IMR-90 (cell line): Measurements from ENCODE around the gene FAF1. TPM values are rescaled to one million over a fixed set of nuclear protein-coding genes. Genes with fewer than 3 reads are reported as not detected.

ENCODE experiments used
- ATAC-seq: fragments of 200-7000 bp; cut with Tn5 transposase; 2 replicates; pipeline ENCODE4 v1.9.1; 2020; ENCODE audit warnings: low read depth, mild to moderate bottlenecking, moderate library complexity
- BruUV-seq: library from RNA; stranded (reverse); fragments of 400-500 nt; replicated peaks from 2 replicates; lab custom pipeline; 2021; lab: Mats Ljungman, UMichigan
- CTCF ChIA-PET: fragments of 300-600 bp; formaldehyde crosslinking; extraction: SDS; loops from one replicate; lab custom pipeline; 2021; ENCODE audit warnings: antibody characterized with exemption; lab: Yijun Ruan, JAX
- POLR2A ChIA-PET: fragments of 300-600 bp; sonication (Branson Sonifier 250); formaldehyde crosslinking; loops from one replicate; lab custom pipeline; 2022; ENCODE audit warnings: antibody characterized with exemption; ENCODE audit not compliant: unreplicated experiment; lab: Charles Lee
- DNase-seq: peaks from one replicate; pipeline ENCODE4 v3.0.0; 2013
- H2AFZ ChIP-seq: replicated peaks from 2 replicates; pipeline ENCODE3; 2013; ENCODE audit warnings: low read length, mild to moderate bottlenecking; ENCODE audit not compliant: poor library complexity
- H2AK5ac ChIP-seq: 2 replicates; pipeline ENCODE4 v1.6.1; 2013; ENCODE audit warnings: low read depth, low read length, inconsistent platforms
- H2AK9ac ChIP-seq: replicated peaks from 2 replicates; pipeline ENCODE3; 2013; ENCODE audit warnings: mild to moderate bottlenecking, low read depth, low read length, moderate library complexity; ENCODE audit not compliant: poor library complexity
- H2BK120ac ChIP-seq: 2 replicates; pipeline ENCODE4 v1.6.1; 2013; ENCODE audit warnings: low read depth, low read length, inconsistent platforms
- H2BK15ac ChIP-seq: 3 replicates; pipeline ENCODE4 v1.6.1; 2013; ENCODE audit warnings: low read depth, low read length, inconsistent platforms
- H2BK20ac ChIP-seq: 2 replicates; pipeline ENCODE4 v1.6.1; 2013; ENCODE audit warnings: low read depth, mild to moderate bottlenecking, inconsistent platforms, low read length, moderate library complexity
- H2BK5ac ChIP-seq: 2 replicates; pipeline ENCODE4 v1.6.1; 2013; ENCODE audit warnings: mild to moderate bottlenecking, low read depth, low read length, inconsistent platforms; ENCODE audit not compliant: poor library complexity, severe bottlenecking
- H3K14ac ChIP-seq: replicated peaks from 2 replicates; pipeline ENCODE4 v1.6.1; 2013; ENCODE audit warnings: low read depth, low read length, inconsistent platforms
- H3K18ac ChIP-seq: 2 replicates; pipeline ENCODE4 v1.6.1; 2013; ENCODE audit warnings: low read depth, low read length, control low read depth
- H3K23ac ChIP-seq: 2 replicates; pipeline ENCODE4 v1.6.1; 2013; ENCODE audit warnings: low read depth, low read length, inconsistent platforms
- H3K27ac ChIP-seq: 2 replicates; pipeline ENCODE4 v1.5.1; 2013; ENCODE audit warnings: mild to moderate bottlenecking, control low read depth, low read length; ENCODE audit not compliant: insufficient read depth
- H3K27me3 ChIP-seq: 2 replicates; pipeline ENCODE4 v1.6.1; 2013; ENCODE audit warnings: low read length; ENCODE audit not compliant: control insufficient read depth, insufficient read depth
- H3K36me3 ChIP-seq: 2 replicates; pipeline ENCODE4 v1.6.1; 2013; ENCODE audit warnings: low read length, mixed read lengths; ENCODE audit not compliant: control insufficient read depth, insufficient read depth
- H3K4ac ChIP-seq: 2 replicates; pipeline ENCODE4 v1.6.1; 2013; ENCODE audit warnings: low read depth, low read length, inconsistent platforms
- H3K4me1 ChIP-seq: 2 replicates; pipeline ENCODE4 v1.6.1; 2013; ENCODE audit warnings: low read length, mixed read lengths; ENCODE audit not compliant: control insufficient read depth, insufficient read depth
- H3K4me2 ChIP-seq: 2 replicates; pipeline ENCODE4 v1.6.1; 2013; ENCODE audit warnings: low read depth, mild to moderate bottlenecking, control low read depth, low read length, moderate library complexity
- H3K4me3 ChIP-seq: 2 replicates; pipeline ENCODE4 v1.5.1; 2013; ENCODE audit warnings: low read depth, mild to moderate bottlenecking, control low read depth, low read length, moderate library complexity; ENCODE audit not compliant: insufficient read depth
- H3K56ac ChIP-seq: 2 replicates; pipeline ENCODE4 v1.6.1; 2013; ENCODE audit warnings: low read length, inconsistent platforms; ENCODE audit not compliant: insufficient read depth; ENCODE audit errors: extremely low read depth
- H3K79me1 ChIP-seq, 2 experiments: 2 replicates each; pipeline ENCODE4 v1.6.1; 2013; ENCODE audit warnings: low read length in 2 of 2, inconsistent platforms in 1 of 2, low read depth in 1 of 2
- H3K9ac ChIP-seq: 2 replicates; pipeline ENCODE4 v1.6.1; 2013; ENCODE audit warnings: low read depth, low read length, control low read depth
- H3K9me1 ChIP-seq: 2 replicates; pipeline ENCODE4 v1.6.1; 2013; ENCODE audit warnings: low read length, inconsistent platforms; ENCODE audit not compliant: insufficient read depth
- H3K9me3 ChIP-seq: 2 replicates; pipeline ENCODE4 v1.6.1; 2013; ENCODE audit warnings: low read length; ENCODE audit not compliant: control insufficient read depth, insufficient read depth
- H4K20me1 ChIP-seq: 2 replicates; pipeline ENCODE4 v1.6.1; 2013; ENCODE audit warnings: low read length, inconsistent platforms; ENCODE audit not compliant: insufficient read depth
- H4K5ac ChIP-seq: 2 replicates; pipeline ENCODE4 v1.6.1; 2013; ENCODE audit warnings: mild to moderate bottlenecking, low read depth, low read length, control low read depth
- H4K8ac ChIP-seq, 2 experiments: 2 replicates each; pipeline ENCODE4 v1.6.1; 2013; ENCODE audit warnings: low read depth in 2 of 2, low read length in 2 of 2, control low read depth in 1 of 2, inconsistent platforms in 1 of 2
- H4K91ac ChIP-seq: 2 replicates; pipeline ENCODE4 v1.6.1; 2013; ENCODE audit warnings: low read depth, low read length, inconsistent platforms; ENCODE audit not compliant: insufficient read depth
- BHLHE40 ChIP-seq: fragments of 150-350 bp; IDR thresholded peaks from 2 replicates; pipeline ENCODE4 v1.6.1; 2016; ENCODE audit warnings: mild to moderate bottlenecking, low read depth, low read length
- CEBPB ChIP-seq: IDR thresholded peaks from 2 replicates; pipeline ENCODE4 v1.6.1; 2012; ENCODE audit warnings: low read depth, low read length, improper control_type of control experiment
- CTCF ChIP-seq: conservative IDR thresholded peaks from 2 replicates; pipeline ENCODE4 v1.5.1; 2012; ENCODE audit warnings: mild to moderate bottlenecking, low read depth, low read length, improper control_type of control experiment
- FOS ChIP-seq: fragments of 150-350 bp; IDR thresholded peaks from 2 replicates; pipeline ENCODE4 v1.6.1; 2016; ENCODE audit warnings: low read depth, low read length
- MAFK ChIP-seq: IDR thresholded peaks from 2 replicates; pipeline ENCODE4 v1.6.1; 2012; ENCODE audit warnings: low read depth, low read length, improper control_type of control experiment
- MXI1 ChIP-seq: IDR thresholded peaks from 2 replicates; pipeline ENCODE4 v1.6.1; 2012; ENCODE audit warnings: low read depth, mild to moderate bottlenecking, low read length, moderate library complexity, borderline replicate concordance
- NFE2L2 ChIP-seq: fragments of 150-350 bp; IDR thresholded peaks from 2 replicates; pipeline ENCODE4 v1.6.1; 2016; ENCODE audit warnings: low read depth, mild to moderate bottlenecking, low read length
- POLR2A ChIP-seq: IDR thresholded peaks from 2 replicates; pipeline ENCODE4 v1.6.1; 2012; ENCODE audit warnings: mild to moderate bottlenecking, low read depth, low read length
- RAD21 ChIP-seq: IDR thresholded peaks from 2 replicates; pipeline ENCODE4 v1.6.1; 2012; ENCODE audit warnings: low read length, improper control_type of control experiment
- RCOR1 ChIP-seq: IDR thresholded peaks from 2 replicates; pipeline ENCODE4 v1.6.1; 2012; ENCODE audit warnings: mild to moderate bottlenecking, low read length, improper control_type of control experiment; ENCODE audit not compliant: insufficient replicate concordance
- RFX5 ChIP-seq: IDR thresholded peaks from 2 replicates; pipeline ENCODE4 v1.8.0; 2012; ENCODE audit warnings: low read depth, mild to moderate bottlenecking, low read length, moderate library complexity
- SMC3 ChIP-seq: fragments of 150-350 bp; IDR thresholded peaks from 2 replicates; pipeline ENCODE4 v1.6.1; 2016; ENCODE audit warnings: low read depth, mild to moderate bottlenecking, antibody characterized with exemption, low read length, moderate library complexity
- USF2 ChIP-seq: fragments of 150-350 bp; IDR thresholded peaks from 2 replicates; pipeline ENCODE4 v1.6.1; 2017; ENCODE audit warnings: mild to moderate bottlenecking, antibody characterized with exemption, low read length, low read depth
- WGBS, 2 experiments: methylation state at CpG; one replicate each; pipeline versions ENCODE4 v1.1.5 to v1.1.7; 2013; ENCODE audit warnings: missing lambda C conversion rate in 2 of 2; ENCODE audit not compliant: insufficient read length in 1 of 2; ENCODE audit errors: extremely low coverage in 2 of 2; 5-methylcytosine and 5-hydroxymethylcytosine counted together
- dilution Hi-C: fragments of 300-500 bp; cut with HindIII; formaldehyde crosslinking; loops from one replicate; pipeline ENCODE4 v1.14.3; 2018; ENCODE audit warnings: low sequenced_read_pairs; ENCODE audit not compliant: unreplicated experiment
- in situ Hi-C: fragments of 300-500 bp; cut with MboI; formaldehyde crosslinking; loops from 3 replicates; pipeline ENCODE4 v1.14.3; 2019; ENCODE audit warnings: low sequenced_read_pairs, inconsistent platforms, mixed read lengths
- intact Hi-C: fragments of 100-400 bp; cut with micrococcal nuclease; formaldehyde crosslinking; loops from 2 replicates; pipeline ENCODE4 v1.10.0; 2022
- polyA plus RNA-seq, 3 experiments: library from polyadenylated mRNA; depleted of rRNA; stranded (reverse); fragments of >200 nt; gene quantifications; 2 replicates each; pipeline ENCODE4 v1.2.3, GENCODE V29; 2012; ENCODE audit warnings: low replicate concordance in 1 of 3
- total RNA-seq: library from RNA; depleted of rRNA; stranded (reverse); fragments of >200 nt; gene quantifications from 2 replicates; pipeline ENCODE4 v1.2.3, GENCODE V29; 2012

The FAF1 gene
- total and polyA plus RNA-seq, 2 of the 4 experiments (the other 2 are of a cell fraction) = 18.8 to 72.9 TPM

GRCh38 chr1:50808296-50808695, 151.8 kb downstream of the FAF1 start:
- Histone ChIP-seq H3K4ac (no peak overlapping the region), H2BK20ac (no peak overlapping the region), H4K8ac (no peak overlapping the region), H3K18ac (no peak overlapping the region), H3K36me3 (no peaks in the 10 kb centered on the region), H2BK120ac (no peak overlapping the region), H4K5ac (no peak overlapping the region), H4K91ac (no peak overlapping the region), H2AFZ (no peak overlapping the region), H3K27ac (no peak overlapping the region), H3K4me3 (no peak overlapping the region), H3K9ac (no peak overlapping the region), H2BK15ac (no peak overlapping the region), H3K27me3 (no peaks in the 10 kb centered on the region), H2AK9ac (no peak overlapping the region), H2AK5ac (no peak overlapping the region), H3K9me1 (0 out of 2 replicates have a peak, but pooled peaks cover 2% of the 10 kb centered on the region), H3K4me2 (no peak overlapping the region), H2BK5ac (no peak overlapping the region), H3K23ac (no peak overlapping the region), H4K20me1 (peaks cover 4% of the 10 kb centered on the region), H3K9me3 (no peaks in the 10 kb centered on the region), H3K79me1 (peaks cover 20 to 40% of the 10 kb centered on the region in 2 experiments), H3K56ac (no peak overlapping the region), H3K14ac (no peak overlapping the region), H3K4me1 (no peaks in the 10 kb centered on the region)
- POLR2A ChIA-PET = no interaction called here
- BruUV-seq = no TSS peak
- CTCF ChIA-PET = no interaction called here
- no peak for TF ChIP-seq POLR2A
- TF ChIP-seq FOS = no peak
- no peak for TF ChIP-seq RAD21
- TF ChIP-seq MAFK = no peak
- no peak for TF ChIP-seq CEBPB
- TF ChIP-seq BHLHE40 = no peak
- no peak for TF ChIP-seq MXI1
- TF ChIP-seq CTCF = no peak
- no peak for TF ChIP-seq NFE2L2
- TF ChIP-seq SMC3 = no peak
- no peak for TF ChIP-seq USF2
- TF ChIP-seq RFX5 = no peak
- TF ChIP-seq RCOR1 = no peak
- no peak for DNase-seq
- ATAC-seq = no peak
- intact Hi-C loops (no loop called here), dilution Hi-C loops (no loop called here), in situ Hi-C loops (no loop called here)
- WGBS, 2 experiments = no CpG with 5 or more reads among the region's 3 CpGs
